ENCODE data around the gene OR10V1. TPM values are rescaled to one million over a fixed set of nuclear protein-coding genes. Genes with fewer than 3 reads are reported as not detected.

Gene OR10V1
- total RNA-seq, 3 donors from 2014 or later = not detected

GRCh38 chr11:59716051-59716450 is 2.4 kb upstream of the OR10V1 start:
- Histone ChIP-seq H3K27ac (no peak overlapping the region), H3K9me3 (no peaks in the 10 kb centered on the region), H3K36me3 (no peaks in the 10 kb centered on the region), H3K27me3 (no peaks in the 10 kb centered on the region), H3K4me3 (no peak overlapping the region), H3K4me1 (no peaks in the 10 kb centered on the region)
- intact Hi-C loops (cut with DNase I; ENCODE audit: low total_unique reads) = no loop called here
- TF ChIP-seq CTCF (IDR thresholded peaks at IDR 0.05) = no peak
- no peak for TF ChIP-seq POLR2A (IDR thresholded peaks at IDR 0.05)
- TF ChIP-seq POLR2AphosphoS5 (IDR thresholded peaks at IDR 0.05) = no peak
- DNase-seq (ENCODE audit: low spot score in 2 of 2) = no peak

- DNase-seq (ENCODE audit: low spot score in 2 of 2) = no peak
- H3K27me3 ChIP-seq = no peaks in the 10 kb centered on the region
- H3K27ac ChIP-seq = no peak overlapping the region
- no peak overlapping the region for H3K4me3 ChIP-seq
- H3K36me3 ChIP-seq = no peaks in the 10 kb centered on the region
- no peaks in the 10 kb centered on the region for H3K9me3 ChIP-seq
- no peak for TF ChIP-seq CTCF (IDR thresholded peaks at IDR 0.05)
- no peak for TF ChIP-seq POLR2A (IDR thresholded peaks at IDR 0.05)
- TF ChIP-seq POLR2AphosphoS5 (IDR thresholded peaks at IDR 0.05) = no peak
- intact Hi-C loops (cut with DNase I; ENCODE audit: low total_unique reads) = no loop called here
- H3K4me1 ChIP-seq = no peaks in the 10 kb centered on the region
These were observed 3.4 kb downstream of the OR10V1 start for GRCh38 chr11:59710136-59710847.

GRCh38 chr11:59708537-59708936 is 5.1 kb downstream of the OR10V1 start:
- intact Hi-C loops (cut with DNase I; ENCODE audit: low total_unique reads) = no loop called here

GRCh38 chr11:59707371-59707770 is 6.3 kb downstream of the OR10V1 start:
- H3K4me3 ChIP-seq = no peak overlapping the region

More at GRCh38 chr11:59708537-59708936, 5.1 kb downstream of the OR10V1 start:
- no peaks in the 10 kb centered on the region for H3K4me1 ChIP-seq
- DNase-seq (ENCODE audit: low spot score in 2 of 2) = no peak
- no peaks in the 10 kb centered on the region for H3K36me3 ChIP-seq
- no peaks in the 10 kb centered on the region for H3K27me3 ChIP-seq
- H3K9me3 ChIP-seq = no peaks in the 10 kb centered on the region
- TF ChIP-seq POLR2A (IDR thresholded peaks at IDR 0.05) = no peak
- TF ChIP-seq POLR2AphosphoS5 (IDR thresholded peaks at IDR 0.05) = no peak
- TF ChIP-seq CTCF (IDR thresholded peaks at IDR 0.05) = no peak
- H3K27ac ChIP-seq = no peak overlapping the region
- H3K4me3 ChIP-seq = no peak overlapping the region

More at GRCh38 chr11:59707371-59707770, 6.3 kb downstream of the OR10V1 start:
- DNase-seq (ENCODE audit: low spot score in 2 of 2) = no peak
- TF ChIP-seq CTCF (IDR thresholded peaks at IDR 0.05) = no peak
- TF ChIP-seq POLR2A (IDR thresholded peaks at IDR 0.05) = no peak
- no peak for TF ChIP-seq POLR2AphosphoS5 (IDR thresholded peaks at IDR 0.05)
- no peaks in the 10 kb centered on the region for H3K36me3 ChIP-seq
- no peaks in the 10 kb centered on the region for H3K4me1 ChIP-seq
- intact Hi-C loops (cut with DNase I; ENCODE audit: low total_unique reads) = no loop called here
- no peak overlapping the region for H3K27ac ChIP-seq
- no peaks in the 10 kb centered on the region for H3K9me3 ChIP-seq
- H3K27me3 ChIP-seq = no peaks in the 10 kb centered on the region
